Measurements from ENCODE around the gene IGSF21.

DNA sequence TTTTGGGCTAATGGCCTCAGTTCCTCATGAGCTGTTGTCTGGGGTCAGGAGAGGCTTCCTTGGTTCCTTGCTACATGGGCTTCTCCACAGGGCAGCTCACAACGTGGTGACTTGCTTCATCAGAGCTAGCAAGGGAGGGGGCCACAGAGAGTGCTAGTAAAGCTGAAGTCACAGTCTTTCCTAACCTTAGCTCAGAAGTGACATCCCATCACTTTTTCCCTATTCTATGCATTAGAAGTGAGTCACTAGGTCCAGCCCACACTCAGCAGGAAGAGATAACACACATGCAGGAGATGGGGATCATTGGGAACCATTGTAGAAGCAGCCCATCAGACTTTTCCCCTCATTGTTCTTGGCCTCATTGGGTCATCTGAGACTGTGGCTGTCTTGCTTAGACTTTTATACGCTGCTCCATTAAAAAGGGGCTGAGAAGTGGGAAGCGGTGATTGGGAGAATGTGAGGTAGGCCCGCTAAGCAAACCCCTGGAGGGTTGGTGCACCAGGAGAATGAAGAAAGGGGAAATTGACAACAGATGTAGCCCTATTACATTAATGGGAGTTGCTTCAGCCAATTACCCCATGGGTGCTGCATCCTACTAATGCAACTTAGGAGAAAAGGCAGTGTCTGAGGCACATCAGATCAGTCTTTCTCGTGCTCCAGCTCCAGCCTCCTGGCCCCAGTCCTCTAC is 22.1 kb upstream of the IGSF21 start:
- TF ChIP-seq, protein P1, sequence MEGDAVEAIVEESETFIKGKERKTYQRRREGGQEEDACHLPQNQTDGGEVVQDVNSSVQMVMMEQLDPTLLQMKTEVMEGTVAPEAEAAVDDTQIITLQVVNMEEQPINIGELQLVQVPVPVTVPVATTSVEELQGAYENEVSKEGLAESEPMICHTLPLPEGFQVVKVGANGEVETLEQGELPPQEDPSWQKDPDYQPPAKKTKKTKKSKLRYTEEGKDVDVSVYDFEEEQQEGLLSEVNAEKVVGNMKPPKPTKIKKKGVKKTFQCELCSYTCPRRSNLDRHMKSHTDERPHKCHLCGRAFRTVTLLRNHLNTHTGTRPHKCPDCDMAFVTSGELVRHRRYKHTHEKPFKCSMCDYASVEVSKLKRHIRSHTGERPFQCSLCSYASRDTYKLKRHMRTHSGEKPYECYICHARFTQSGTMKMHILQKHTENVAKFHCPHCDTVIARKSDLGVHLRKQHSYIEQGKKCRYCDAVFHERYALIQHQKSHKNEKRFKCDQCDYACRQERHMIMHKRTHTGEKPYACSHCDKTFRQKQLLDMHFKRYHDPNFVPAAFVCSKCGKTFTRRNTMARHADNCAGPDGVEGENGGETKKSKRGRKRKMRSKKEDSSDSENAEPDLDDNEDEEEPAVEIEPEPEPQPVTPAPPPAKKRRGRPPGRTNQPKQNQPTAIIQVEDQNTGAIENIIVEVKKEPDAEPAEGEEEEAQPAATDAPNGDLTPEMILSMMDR (IDR thresholded peaks at IDR 0.05; ENCODE audit: low read depth, low read length, missing input control): no peak
- TF ChIP-seq EGR1 (IDR thresholded peaks at IDR 0.05; ENCODE audit: low read depth in 2 of 2) (no peak), JUND (IDR thresholded peaks at IDR 0.05) (no peak), YY1 (IDR thresholded peaks at IDR 0.05) (no peak), HNF4A (conservative IDR thresholded peaks at IDR 0.05) (no peak), SP1 (IDR thresholded peaks at IDR 0.05) (no peak), RAD21 (IDR thresholded peaks at IDR 0.05) (no peak)
- TF ChIP-seq, protein P2, sequence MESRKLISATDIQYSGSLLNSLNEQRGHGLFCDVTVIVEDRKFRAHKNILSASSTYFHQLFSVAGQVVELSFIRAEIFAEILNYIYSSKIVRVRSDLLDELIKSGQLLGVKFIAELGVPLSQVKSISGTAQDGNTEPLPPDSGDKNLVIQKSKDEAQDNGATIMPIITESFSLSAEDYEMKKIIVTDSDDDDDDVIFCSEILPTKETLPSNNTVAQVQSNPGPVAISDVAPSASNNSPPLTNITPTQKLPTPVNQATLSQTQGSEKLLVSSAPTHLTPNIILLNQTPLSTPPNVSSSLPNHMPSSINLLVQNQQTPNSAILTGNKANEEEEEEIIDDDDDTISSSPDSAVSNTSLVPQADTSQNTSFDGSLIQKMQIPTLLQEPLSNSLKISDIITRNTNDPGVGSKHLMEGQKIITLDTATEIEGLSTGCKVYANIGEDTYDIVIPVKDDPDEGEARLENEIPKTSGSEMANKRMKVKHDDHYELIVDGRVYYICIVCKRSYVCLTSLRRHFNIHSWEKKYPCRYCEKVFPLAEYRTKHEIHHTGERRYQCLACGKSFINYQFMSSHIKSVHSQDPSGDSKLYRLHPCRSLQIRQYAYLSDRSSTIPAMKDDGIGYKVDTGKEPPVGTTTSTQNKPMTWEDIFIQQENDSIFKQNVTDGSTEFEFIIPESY (IDR thresholded peaks at IDR 0.05): no peak
- TF ChIP-seq, protein P3, sequence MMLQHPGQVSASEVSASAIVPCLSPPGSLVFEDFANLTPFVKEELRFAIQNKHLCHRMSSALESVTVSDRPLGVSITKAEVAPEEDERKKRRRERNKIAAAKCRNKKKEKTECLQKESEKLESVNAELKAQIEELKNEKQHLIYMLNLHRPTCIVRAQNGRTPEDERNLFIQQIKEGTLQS (IDR thresholded peaks at IDR 0.05): no peak

Data from liver (tissue), 3 donors.